GM18520 (cell line): Measurements from ENCODE around the gene SNX1.
A peak's percentile ranks its signal among the peaks of the same experiment; 100 is the strongest.

Experiments used
- ATAC-seq: cut with Tn5 transposase; IDR thresholded peaks from one replicate; pipeline ENCODE4 v1.9.1; 2021; ENCODE audit not compliant: unreplicated experiment

The SNX1 gene

GRCh38 chr15:64162478-64162868, 66.7 kb downstream of the SNX1 start:
- ATAC-seq: no peak

GRCh38 chr15:64162869-64163658, 67.3 kb downstream of the SNX1 start, which contains the start of gene PPIB:
TSS of gene PPIB (minus strand) at chr15:64163022. CDS start at chr15:64162986, 36 bp downstream.
- ATAC-seq: peak; percentile 93

DNA sequence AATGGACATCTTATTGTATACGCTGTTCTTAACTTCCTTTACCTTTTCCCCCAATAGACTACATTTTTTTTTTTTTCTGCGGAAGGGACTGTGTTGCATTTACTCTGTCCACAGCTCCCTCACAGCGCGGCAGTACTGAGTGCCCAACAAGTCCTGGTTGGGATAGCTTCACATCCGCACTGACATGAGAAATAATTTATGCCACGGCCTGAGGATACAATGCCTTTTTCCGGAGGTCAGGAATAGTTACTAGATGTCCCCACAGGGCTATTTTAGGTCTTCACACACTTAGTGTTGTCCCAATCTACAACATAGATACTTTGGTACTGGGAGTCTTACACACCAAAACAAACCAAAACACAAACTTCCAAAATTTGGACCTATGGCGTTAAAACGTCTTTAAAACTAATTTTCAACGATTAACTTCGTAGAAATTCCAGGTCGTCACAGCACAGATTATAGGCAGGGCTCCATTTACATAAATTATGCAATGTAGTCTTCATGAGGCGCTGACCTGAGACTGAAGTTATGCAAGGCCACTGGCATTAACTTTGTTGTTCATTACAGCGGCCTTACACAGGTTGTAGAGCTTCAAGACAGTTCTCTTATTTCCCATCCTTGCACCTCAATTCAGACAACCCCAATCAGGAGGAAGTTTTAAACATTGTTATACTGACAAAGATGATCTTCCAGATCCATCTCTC, 68.0 kb downstream of the SNX1 start:
- ATAC-seq: no peak

DNA sequence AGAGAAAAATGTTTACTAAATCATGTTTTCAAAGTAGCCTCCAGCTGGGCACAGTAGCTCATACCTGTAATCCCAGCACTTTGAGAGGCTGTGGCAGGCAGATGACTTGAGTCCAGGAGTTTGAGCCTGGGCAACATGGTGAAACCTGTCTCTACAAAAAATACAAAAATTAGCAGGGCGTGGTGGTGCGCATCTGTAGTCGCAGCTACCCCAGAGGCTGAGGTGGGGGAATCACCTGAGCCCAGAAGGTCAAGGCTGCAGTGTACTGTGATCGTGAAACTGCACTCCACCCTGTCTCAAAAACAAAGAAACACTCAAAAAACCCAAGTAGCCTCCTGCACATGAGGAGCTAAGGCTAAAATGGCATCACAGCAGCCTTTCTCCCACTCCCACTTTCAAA, 68.7 kb downstream of the SNX1 start:
- ATAC-seq: no peak

- no peak for ATAC-seq
Observed at GRCh38 chr15:64166102-64166890, 70.5 kb downstream of the SNX1 start.

DNA sequence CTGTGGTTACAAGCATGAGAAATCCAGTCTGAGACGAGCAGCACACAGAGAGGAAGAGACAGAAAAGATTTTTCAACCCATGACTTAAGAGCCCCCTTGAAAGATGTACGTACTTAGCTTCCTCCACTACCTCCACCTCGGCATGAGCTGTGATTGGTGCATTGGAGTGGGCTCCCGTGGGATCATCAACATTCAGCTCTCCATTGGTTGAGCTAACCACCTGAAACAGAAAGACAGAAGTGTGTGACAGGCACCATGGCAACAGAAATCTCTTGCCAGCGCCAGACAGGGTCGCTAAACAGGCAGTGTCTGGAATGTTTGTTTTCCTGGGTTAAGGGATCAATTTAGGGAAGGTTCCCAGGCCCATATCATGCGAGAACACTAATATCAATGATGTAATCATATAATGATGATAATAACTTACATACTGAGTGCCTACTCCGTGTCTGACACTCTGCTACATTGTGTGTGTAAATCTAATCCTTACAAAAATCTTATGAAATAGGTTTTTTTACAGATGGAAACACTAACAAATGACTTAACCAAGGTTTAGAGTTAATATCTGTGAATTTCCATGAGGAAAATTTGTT, 84.5 kb downstream of the SNX1 start:
- no peak for ATAC-seq

GRCh38 chr15:64182859-64183370, 87.1 kb downstream of the SNX1 start:
- no peak for ATAC-seq

GRCh38 chr15:64185146-64185911, 89.5 kb downstream of the SNX1 start:
- no peak for ATAC-seq

- ATAC-seq: no peak
Observed at GRCh38 chr15:64187396-64188191, 91.8 kb downstream of the SNX1 start.
